SU-DHL-6 (cell line): Measurements from ENCODE around the gene LTA.

ENCODE experiments used
- H2AFZ ChIP-seq: fragments of 200-600 bp; sonication (generic); 2 replicates; pipeline ENCODE4 v1.6.1; 2014; ENCODE audit warnings: low read depth, mild to moderate bottlenecking, moderate library complexity, mixed read lengths, antibody characterized with exemption, low read length; ENCODE audit not compliant: severe bottlenecking
- H3F3A ChIP-seq: fragments of 200-600 bp; shearing (Covaris generic); 2 replicates; pipeline ENCODE4 v1.6.0; 2016; ENCODE audit warnings: antibody characterized with exemption, mild to moderate bottlenecking; ENCODE audit not compliant: insufficient read depth
- H3K27ac ChIP-seq: fragments of 200-600 bp; sonication (generic); 2 replicates; pipeline ENCODE4 v1.5.1; 2016; ENCODE audit warnings: low read depth, mild to moderate bottlenecking, low read length, moderate library complexity, mixed read lengths
- H3K27me3 ChIP-seq: fragments of 200-600 bp; sonication (generic), shearing (Covaris generic); 2 replicates; pipeline ENCODE4 v1.6.0; 2014; ENCODE audit warnings: mild to moderate bottlenecking, low read length
- H3K36me3 ChIP-seq: fragments of 200-600 bp; sonication (generic); 2 replicates; pipeline ENCODE4 v1.6.1; 2014; ENCODE audit warnings: mild to moderate bottlenecking, low read length, mixed read lengths
- H3K4me2 ChIP-seq: fragments of 300-600, 200-600 bp; shearing (Covaris generic), sonication (generic); 2 replicates; pipeline ENCODE4 v1.6.0; 2014; ENCODE audit warnings: low read length, low read depth, mild to moderate bottlenecking; ENCODE audit not compliant: poor library complexity, severe bottlenecking
- H3K4me3 ChIP-seq: fragments of 200-600 bp; sonication (generic); 2 replicates; pipeline ENCODE4 v1.5.1; 2014; ENCODE audit warnings: antibody characterized with exemption, low read length, mild to moderate bottlenecking, mixed read lengths; ENCODE audit not compliant: insufficient read depth, poor library complexity, severe bottlenecking
- H3K79me2 ChIP-seq: fragments of 200-600 bp; sonication (generic); 2 replicates; pipeline ENCODE4 v1.6.1; 2014; ENCODE audit warnings: mild to moderate bottlenecking, low read length, moderate library complexity; ENCODE audit not compliant: insufficient read depth
- H3K9ac ChIP-seq: fragments of 200-600 bp; sonication (generic); 2 replicates; pipeline ENCODE4 v1.7.0; 2014; ENCODE audit warnings: mild to moderate bottlenecking, low read length
- H3K9me2 ChIP-seq: fragments of 200-600 bp; sonication (generic); replicated peaks from 2 replicates; pipeline ENCODE4 v1.6.1; 2014; ENCODE audit warnings: low read length; ENCODE audit not compliant: insufficient read depth
- H3K9me3 ChIP-seq: fragments of 200-600 bp; sonication (generic); 2 replicates; pipeline ENCODE4 v1.6.1; 2014; ENCODE audit warnings: low read length, mixed read lengths; ENCODE audit not compliant: insufficient read depth
- H4K20me1 ChIP-seq: fragments of 200-600 bp; sonication (generic); 2 replicates; pipeline ENCODE4 v1.6.1; 2014; ENCODE audit warnings: low read depth, mild to moderate bottlenecking, antibody characterized with exemption, low read length, moderate library complexity, mixed read lengths
- CTCF ChIP-seq: fragments of 200-600 bp; sonication (generic); IDR thresholded peaks from one replicate; pipeline ENCODE4 v1.5.1; 2017; ENCODE audit warnings: antibody characterized with exemption, mild to moderate bottlenecking, low read length, moderate library complexity; ENCODE audit not compliant: insufficient read depth, poor library complexity, severe bottlenecking
- EZH2phosphoT487 ChIP-seq: fragments of 200-600 bp; sonication (generic), shearing (Covaris generic); conservative IDR thresholded peaks from 2 replicates; pipeline ENCODE4 v1.6.1; 2018; ENCODE audit warnings: mild to moderate bottlenecking, antibody characterized with exemption, low read length, moderate library complexity, mixed read lengths

Gene LTA

GRCh38 chr6:31579119-31579505, 7.0 kb downstream of the LTA start:
- H3K9ac ChIP-seq: no peak overlapping the region
- H4K20me1 ChIP-seq: no peaks in the 10 kb centered on the region
- H3K27me3 ChIP-seq: no peaks in the 10 kb centered on the region
- no peaks in the 10 kb centered on the region for H3K9me2 ChIP-seq
- H3K36me3 ChIP-seq: peaks cover 3% of the 10 kb centered on the region; the same call in 1 of the 2 replicates
- H3K27ac ChIP-seq: peak overlapping the region; percentile 92
- no peaks in the 10 kb centered on the region for H3K9me3 ChIP-seq
- H3K79me2 ChIP-seq: peaks cover 43% of the 10 kb centered on the region
- H2AFZ ChIP-seq: no peak overlapping the region
- peaks cover 89% of the 10 kb centered on the region for H3F3A ChIP-seq
- no peak for TF ChIP-seq EZH2phosphoT487
- TF ChIP-seq CTCF: no peak
- H3K4me2 ChIP-seq: peak overlapping the region; percentile 86
- no peak overlapping the region for H3K4me3 ChIP-seq

GRCh38 chr6:31579546-31580437, 7.7 kb downstream of the LTA start:
- H2AFZ ChIP-seq: no peak overlapping the region
- H3K36me3 ChIP-seq: peaks cover 3% of the 10 kb centered on the region; the same call in 1 of the 2 replicates
- H3K4me3 ChIP-seq: peak overlapping the region; percentile 86
- TF ChIP-seq EZH2phosphoT487 (no peak), CTCF (no peak)
- H3F3A ChIP-seq: peaks cover 87% of the 10 kb centered on the region
- H3K27ac ChIP-seq: peak overlapping the region; percentile 92
- H4K20me1 ChIP-seq: no peaks in the 10 kb centered on the region
- H3K79me2 ChIP-seq: peaks cover 43% of the 10 kb centered on the region
- peak overlapping the region; percentile 87 for H3K9ac ChIP-seq
- H3K27me3 ChIP-seq: no peaks in the 10 kb centered on the region
- H3K4me2 ChIP-seq: peak overlapping the region; percentile 86
- H3K9me3 ChIP-seq: no peaks in the 10 kb centered on the region
- no peaks in the 10 kb centered on the region for H3K9me2 ChIP-seq

GRCh38 chr6:31580438-31580740, 8.3 kb downstream of the LTA start:
- Histone ChIP-seq H3K79me2 (peaks cover 37% of the 10 kb centered on the region), H3K4me2 (peak overlapping the region; percentile 86), H3K27ac (peak overlapping the region; percentile 92), H3F3A (peaks cover 88% of the 10 kb centered on the region), H3K9ac (peak overlapping the region; percentile 87), H2AFZ (peak overlapping the region; percentile 15), H3K9me3 (no peaks in the 10 kb centered on the region), H4K20me1 (no peaks in the 10 kb centered on the region), H3K36me3 (peaks cover 3% of the 10 kb centered on the region; the same call in 1 of the 2 replicates), H3K9me2 (no peaks in the 10 kb centered on the region), H3K4me3 (peak overlapping the region; percentile 86), H3K27me3 (no peaks in the 10 kb centered on the region)
- no peak for TF ChIP-seq CTCF
- TF ChIP-seq EZH2phosphoT487: no peak
